Measurements from ENCODE around the gene TNFAIP8L2.
"Not testable (repeated sequence)": the region's sequence is repeated elsewhere in the genome, so short reads cannot be mapped to it uniquely, and the experiment has no call there.

TNFAIP8L2 gene

DNA sequence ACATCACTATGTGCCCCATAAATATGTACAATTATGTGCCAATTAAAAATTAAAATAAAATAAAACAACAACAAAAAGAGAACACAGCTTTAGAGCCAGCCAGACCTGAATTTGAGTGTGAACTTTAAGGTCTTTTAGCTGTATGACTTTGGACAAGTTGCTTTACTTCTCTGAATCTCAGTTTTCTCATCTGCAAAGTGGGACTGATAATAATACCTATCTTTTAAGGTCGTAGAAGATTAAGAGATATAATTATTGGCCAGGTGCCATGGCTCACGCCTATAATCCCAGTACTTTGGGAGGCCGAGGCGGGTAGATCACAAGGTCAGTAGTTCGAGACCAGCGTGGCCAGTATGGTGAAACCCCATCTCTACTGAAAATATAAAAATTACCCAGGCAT, 36.9 kb downstream of the TNFAIP8L2 start:
- no peak for DNase-seq

DNA sequence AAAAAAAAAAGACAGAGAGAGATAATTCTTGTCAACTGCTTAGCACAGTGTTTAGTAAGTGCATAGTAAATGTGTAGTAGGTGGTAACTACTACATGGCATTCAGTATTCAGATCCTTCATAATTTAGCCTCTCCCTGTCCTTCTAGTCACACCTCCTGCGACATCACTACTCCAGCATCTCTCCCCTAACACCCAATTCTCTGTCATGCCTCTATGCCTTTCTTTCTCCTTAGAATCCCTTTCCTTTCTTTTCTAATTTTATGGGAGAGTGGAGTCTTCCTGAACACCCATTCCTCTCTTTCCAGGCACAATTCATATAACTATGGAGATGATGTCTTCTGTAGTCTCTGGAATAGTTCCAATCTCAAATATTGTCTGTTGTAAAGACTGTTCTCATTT, 37.4 kb downstream of the TNFAIP8L2 start:
- no peak for DNase-seq

DNA sequence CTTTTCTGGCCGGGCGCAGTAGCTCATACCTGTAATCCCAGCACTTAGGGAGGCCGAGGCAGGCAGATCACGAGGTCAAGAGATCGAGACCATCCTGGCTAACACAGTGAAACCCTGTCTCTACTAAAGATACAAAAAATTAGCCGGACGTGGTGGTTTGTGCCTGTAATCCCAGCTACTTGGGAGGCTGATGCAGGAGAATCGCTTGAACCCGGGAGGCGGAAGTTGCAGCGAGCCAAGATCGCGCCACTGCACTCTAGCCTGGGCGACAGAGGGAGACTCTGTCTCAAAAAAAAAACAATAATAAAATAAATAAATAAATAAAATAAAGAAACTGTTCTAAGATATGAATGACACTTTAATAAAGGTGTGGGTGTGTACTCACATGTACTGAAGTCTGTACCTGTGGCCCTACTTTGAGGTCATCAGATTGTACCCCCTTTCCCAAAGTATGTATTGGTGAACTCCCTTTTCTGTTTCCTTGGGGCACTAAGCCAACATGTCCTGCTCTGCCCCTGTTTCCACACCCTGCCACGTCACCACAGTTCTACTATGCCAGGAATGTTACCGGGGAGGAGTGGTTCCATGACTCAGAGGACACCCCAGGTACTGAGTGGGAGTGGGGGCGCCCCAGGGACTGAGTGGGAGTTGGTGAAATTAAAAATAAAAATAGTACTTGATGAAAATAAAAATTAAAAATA, 38.6 kb downstream of the TNFAIP8L2 start:
- not testable (repeated sequence) for DNase-seq

DNA sequence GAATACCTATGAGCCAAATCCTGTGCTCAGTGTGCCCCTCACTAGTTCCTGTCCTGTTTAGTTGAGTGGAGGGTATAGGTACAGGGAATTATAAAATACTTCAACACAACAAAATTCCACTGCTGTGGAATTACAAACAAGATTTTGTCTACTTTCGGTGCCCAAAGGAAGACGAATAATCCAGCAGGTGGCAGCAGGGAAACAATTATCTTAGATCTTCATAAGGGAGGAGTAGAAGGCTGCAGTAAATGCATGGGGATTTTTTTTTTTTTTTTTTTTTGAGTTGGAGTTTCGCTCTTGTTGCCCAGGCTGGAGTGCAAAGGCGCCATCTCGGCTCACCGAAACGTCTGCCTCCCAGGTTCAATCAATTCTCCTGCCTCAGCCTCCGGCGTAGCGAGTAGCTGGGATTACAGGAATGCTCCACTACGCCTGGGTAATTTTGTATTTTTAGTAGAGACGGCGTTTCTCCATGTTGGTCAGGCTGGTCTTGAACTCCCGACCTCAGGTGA, 39.9 kb downstream of the TNFAIP8L2 start:
- peak; percentile 52 for DNase-seq

DNA sequence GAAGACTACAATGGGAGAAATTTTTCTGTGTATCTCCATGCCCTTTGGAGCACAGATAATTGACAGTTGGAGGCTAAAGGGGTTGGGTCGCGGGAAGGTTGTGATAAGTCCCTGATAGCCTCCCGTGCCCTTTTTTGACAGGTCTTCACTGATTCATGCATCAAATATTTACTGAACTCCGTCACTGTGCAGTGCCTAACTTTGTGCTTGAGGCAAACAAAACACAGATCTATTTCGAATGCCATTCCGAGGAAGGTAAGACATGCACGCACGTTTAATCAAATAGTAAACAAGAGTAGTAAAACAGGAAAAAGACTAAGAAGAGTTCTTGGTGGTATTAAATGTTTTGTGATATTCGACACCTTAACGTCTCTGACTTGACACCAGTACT, 41.4 kb downstream of the TNFAIP8L2 start:
- peak; percentile 44 for DNase-seq

DNA sequence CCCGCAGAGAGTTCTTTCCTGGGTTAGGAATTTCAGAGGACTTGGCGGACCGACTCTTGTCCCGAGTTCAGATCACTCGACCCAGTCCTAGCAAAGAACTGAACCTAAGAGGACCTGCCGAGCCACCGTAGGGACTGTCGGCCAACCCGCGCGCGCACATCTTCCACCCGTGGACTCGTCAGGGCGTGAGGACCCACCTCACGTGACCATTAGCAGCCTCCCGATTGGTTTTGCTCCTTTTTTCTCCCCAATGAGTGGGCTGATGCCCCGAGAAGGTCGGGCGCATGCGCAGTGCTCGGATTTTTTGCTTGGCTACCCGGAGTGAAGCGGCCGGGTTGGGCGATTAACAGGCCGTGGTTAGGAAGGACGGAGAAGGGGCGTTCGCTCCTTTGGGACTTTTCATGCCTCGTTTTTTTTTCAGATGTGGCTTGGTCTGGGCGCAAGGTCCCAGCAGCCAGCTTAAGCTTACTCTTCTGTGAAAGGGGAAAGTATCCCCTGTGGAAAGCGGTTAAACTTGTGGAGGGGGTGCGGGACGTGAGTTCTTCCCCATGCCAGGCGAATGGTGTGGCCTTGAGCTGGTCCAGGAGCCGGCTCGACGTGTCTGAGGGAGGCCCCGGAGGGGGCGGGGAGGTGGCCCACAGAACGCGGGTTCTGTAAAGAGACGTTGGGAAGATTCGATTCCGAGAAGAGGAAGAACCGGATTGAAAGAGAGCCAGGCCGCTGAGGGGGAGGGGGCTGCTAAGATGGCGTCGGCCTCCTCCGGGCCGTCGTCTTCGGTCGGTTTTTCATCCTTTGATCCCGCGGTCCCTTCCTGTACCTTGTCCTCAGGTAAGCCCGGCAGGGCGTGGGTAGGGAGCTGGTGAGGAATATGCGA, 42.0 kb downstream of the TNFAIP8L2 start, which contains the start of gene PIP5K1A:
PIP5K1A (plus strand) TSS at position 299 of the 874 bp plus-strand sequence; CDS start at position 744, 445 bp downstream.
- peak; percentile 98 for DNase-seq

DNA sequence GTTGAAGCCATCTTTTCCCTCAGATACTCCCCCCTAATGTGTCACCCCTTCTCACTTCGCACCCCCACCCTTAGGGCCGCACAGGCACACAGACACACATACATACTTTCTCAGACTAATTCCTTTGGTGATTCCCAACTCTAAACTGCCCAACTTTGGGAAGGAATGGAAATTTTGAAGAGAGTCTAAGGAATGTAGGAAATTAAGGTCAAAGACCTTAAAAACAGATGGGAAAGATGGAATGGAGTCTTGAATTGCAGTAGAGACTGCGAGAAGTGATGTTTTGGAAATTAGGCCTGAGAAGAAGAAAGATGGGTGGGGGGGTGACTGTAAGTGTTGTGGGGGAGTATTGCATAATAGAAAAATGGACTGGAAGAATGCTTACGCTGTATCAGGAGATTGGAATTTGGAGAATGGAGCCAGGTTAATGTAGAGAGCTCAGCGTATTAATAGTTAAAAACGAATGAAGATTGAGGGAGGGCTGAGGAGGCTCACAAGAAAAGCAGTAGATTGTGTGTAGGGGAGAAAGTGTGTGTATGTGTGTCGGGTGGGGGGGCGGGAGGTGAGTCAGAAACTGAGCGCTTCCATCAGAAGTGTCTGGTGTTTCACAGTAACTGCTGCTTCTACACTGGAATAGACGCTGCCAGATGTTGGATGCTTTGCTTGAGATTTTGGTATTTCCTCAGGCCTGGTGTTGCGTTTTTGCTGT, 43.6 kb downstream of the TNFAIP8L2 start:
- DNase-seq, result no peak

DNA sequence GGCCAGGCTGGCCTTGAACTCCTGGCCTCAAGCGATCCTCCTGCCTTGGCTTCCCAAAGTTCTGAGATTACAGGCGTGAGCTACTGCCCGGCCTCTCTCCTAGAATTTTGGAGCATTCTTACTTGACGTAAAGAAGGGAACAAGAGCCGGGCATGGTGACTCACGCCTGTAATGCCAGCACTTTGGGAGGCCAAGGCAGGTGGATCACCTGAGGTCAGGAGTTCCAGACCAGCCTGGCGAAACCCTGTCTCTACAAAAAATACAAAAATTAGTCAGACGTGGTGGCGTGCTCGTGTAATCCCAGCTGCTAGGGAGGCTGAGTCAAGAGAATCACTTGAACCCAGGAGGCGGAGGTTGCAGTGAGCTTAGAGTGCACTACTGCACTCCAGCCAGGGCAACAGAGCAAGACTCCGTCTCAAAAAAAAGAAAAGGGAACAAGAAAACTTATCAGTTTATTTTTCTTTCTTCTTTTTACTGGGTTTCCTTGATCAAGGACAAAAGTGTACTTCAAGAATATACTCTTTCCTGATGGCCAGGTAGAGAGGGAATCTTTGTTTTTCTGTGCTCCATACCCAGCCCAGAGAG, 49.0 kb downstream of the TNFAIP8L2 start:
- not testable (repeated sequence) for DNase-seq
